Mucosa of descending colon (tissue), 3 donors: Measurements from ENCODE around the gene IRF7. TPM values are rescaled to one million over a fixed set of nuclear protein-coding genes. Genes with fewer than 3 reads are reported as not detected.

Source experiments
- ATAC-seq: fragments of 200-7000 bp; cut with Tn5 transposase; one replicate; pipeline ENCODE4 v1.9.1; 2020; ENCODE audit warnings: mild to moderate bottlenecking, moderate library complexity
- DNase-seq, 3 donors: peaks; one replicate each; pipeline ENCODE4 v3.0.0-alpha.2; 2020
- H3K36me3 ChIP-seq: fragments of 200-600 bp; one replicate; pipeline ENCODE4 v1.8.0; 2021; ENCODE audit warnings: low read depth, mild to moderate bottlenecking
- H3K4me1 ChIP-seq: fragments of 200-600 bp; one replicate; pipeline ENCODE4 v1.8.0; 2021; ENCODE audit warnings: low read depth, mild to moderate bottlenecking
- H3K4me3 ChIP-seq: fragments of 200-600 bp; one replicate; pipeline ENCODE4 v1.8.0; 2021; ENCODE audit warnings: mild to moderate bottlenecking
- H3K9me3 ChIP-seq: fragments of 200-600 bp; one replicate; pipeline ENCODE4 v1.8.0; 2021; ENCODE audit warnings: mild to moderate bottlenecking
- CTCF ChIP-seq: fragments of 200-600 bp; IDR thresholded peaks from one replicate; pipeline ENCODE4 v1.8.0; 2022; ENCODE audit warnings: antibody characterized with exemption, mild to moderate bottlenecking
- intact Hi-C, 2 donors: fragments of 100-400 bp; cut with DNase I in 1 of 2; cut with micrococcal nuclease in 1 of 2; formaldehyde crosslinking; loops; one replicate each; pipeline versions ENCODE4 v1.11.0 to v1.11.1; 2022; cut with DNase I, micrococcal nuclease
- total RNA-seq, 3 donors: library from RNA; stranded (reverse); fragmentation: NEBNext Ultra II Directional in 2 of 3; extraction: Animal tissue kit (Norgen Biotek cat#: 25700) in 2 of 3; gene quantifications; one replicate each; pipeline versions ENCODE4 v1.2.1 to v1.2.4, GENCODE V29; 2021 to 2023
- donor health status: DM: no; HTN: no; CAD: no; lungs with moderate emphysema.
- donor health status: DM: no; HTN: no; CAD: no.
- donor health status: DM: no; HTN: yes; CAD: no.

IRF7 gene
- total RNA-seq, 3 donors from 2014 or later: 26.9 to 36.1 (median 27.8) TPM

- DNase-seq (no peak), ATAC-seq (no peak)
- TF ChIP-seq CTCF: no peak
- Histone ChIP-seq H3K36me3 (peaks cover 8% of the 10 kb centered on the region), H3K9me3 (no peaks in the 10 kb centered on the region), H3K4me3 (no peak overlapping the region), H3K4me1 (no peaks in the 10 kb centered on the region)
- intact Hi-C loops: no loop called here
These were observed 22.8 kb downstream of the IRF7 start for GRCh38 chr11:592918-593317.

GRCh38 chr11:592501-592900 lies 23.2 kb downstream of the IRF7 start:
- no peak for TF ChIP-seq CTCF

GRCh38 chr11:590997-591396 lies 24.8 kb downstream of the IRF7 start:
- TF ChIP-seq CTCF: no peak
- H3K36me3 ChIP-seq: peaks cover 5% of the 10 kb centered on the region
- H3K9me3 ChIP-seq: no peaks in the 10 kb centered on the region
- H3K4me3 ChIP-seq: no peak overlapping the region
- intact Hi-C loops: no loop called here
- DNase-seq (no peak), ATAC-seq (no peak)
- no peaks in the 10 kb centered on the region for H3K4me1 ChIP-seq

More at GRCh38 chr11:592501-592900, 23.2 kb downstream of the IRF7 start:
- intact Hi-C loops: no loop called here
- no peak for DNase-seq
- Histone ChIP-seq H3K36me3 (peaks cover 8% of the 10 kb centered on the region), H3K4me3 (no peak overlapping the region), H3K4me1 (no peaks in the 10 kb centered on the region), H3K9me3 (no peaks in the 10 kb centered on the region)
- ATAC-seq: no peak

GRCh38 chr11:589798-590197 lies 26.0 kb downstream of the IRF7 start:
- DNase-seq (peak in 1 of 3 donors; percentile 19), ATAC-seq (no peak)
- no peaks in the 10 kb centered on the region for H3K9me3 ChIP-seq
- H3K4me1 ChIP-seq: no peaks in the 10 kb centered on the region
- H3K36me3 ChIP-seq: peaks cover 5% of the 10 kb centered on the region
- intact Hi-C loops: no loop called here
- no peak overlapping the region for H3K4me3 ChIP-seq
- TF ChIP-seq CTCF: no peak

GRCh38 chr11:587978-588380 lies 27.8 kb downstream of the IRF7 start:
- Histone ChIP-seq H3K4me1 (no peaks in the 10 kb centered on the region), H3K9me3 (no peaks in the 10 kb centered on the region), H3K4me3 (no peak overlapping the region), H3K36me3 (peaks cover 6% of the 10 kb centered on the region)
- ATAC-seq (peak; percentile 68), DNase-seq (peak in 1 of 3 donors; percentile 17)
- intact Hi-C loops: no loop called here
- TF ChIP-seq CTCF: no peak

- TF ChIP-seq CTCF: no peak
- Histone ChIP-seq H3K4me3 (no peak overlapping the region), H3K9me3 (no peaks in the 10 kb centered on the region), H3K4me1 (no peaks in the 10 kb centered on the region), H3K36me3 (peaks cover 4% of the 10 kb centered on the region)
- intact Hi-C loops: no loop called here
- DNase-seq: no peak
- peak; percentile 9 for ATAC-seq
These were observed 28.2 kb downstream of the IRF7 start for GRCh38 chr11:587546-587945.
